HepG2 (cell line): ENCODE data around the gene MED9. TPM values are rescaled to one million over a fixed set of nuclear protein-coding genes. Genes with fewer than 3 reads are reported as not detected.

Experiments
- HHEX ChIP-seq: IDR thresholded peaks from 2 replicates; pipeline ENCODE4 v1.6.1; 2016; ENCODE audit warnings: control low read depth
- IRF2 ChIP-seq: IDR thresholded peaks from 2 replicates; pipeline ENCODE4 v1.6.1; 2018; ENCODE audit warnings: missing genetic modification reagents, missing compliant biosample characterization
- KAT2B ChIP-seq: fragments of 150-350 bp; IDR thresholded peaks from 2 replicates; pipeline ENCODE4 v1.6.1; 2014; ENCODE audit warnings: low read depth, low read length, borderline replicate concordance
- NFE2L2 ChIP-seq: fragments of 150-350 bp; IDR thresholded peaks from 2 replicates; pipeline ENCODE4 v1.6.1; 2014; ENCODE audit warnings: low read length
- SETDB1 ChIP-seq: sonication (generic); formaldehyde crosslinking; IDR thresholded peaks from 2 replicates; pipeline ENCODE4 v1.5.1; 2020; ENCODE audit warnings: missing genetic modification reagents, mild to moderate bottlenecking, borderline replicate concordance
- TIGD3 ChIP-seq: sonication (generic); formaldehyde crosslinking; IDR thresholded peaks from 2 replicates; pipeline ENCODE4 v1.5.1; 2020; ENCODE audit warnings: mild to moderate bottlenecking, missing genetic modification reagents, borderline replicate concordance
- ZBTB7B ChIP-seq: sonication (generic); formaldehyde crosslinking; IDR thresholded peaks from 2 replicates; pipeline ENCODE4 v1.4.0; 2020; ENCODE audit warnings: missing genetic modification reagents
- ZNF24 ChIP-seq: fragments of 450-650 bp; IDR thresholded peaks from 2 replicates; pipeline ENCODE4 v1.6.1; 2017; ENCODE audit warnings: antibody characterized with exemption, mild to moderate bottlenecking
- ZNF260 ChIP-seq: sonication (generic); formaldehyde crosslinking; IDR thresholded peaks from 2 replicates; pipeline ENCODE4 v1.4.0; 2020; ENCODE audit warnings: missing genetic modification reagents, low read depth, mild to moderate bottlenecking, borderline replicate concordance
- ZNF354B ChIP-seq: sonication (generic); formaldehyde crosslinking; IDR thresholded peaks from 2 replicates; pipeline ENCODE4 v1.8.0; 2022; ENCODE audit warnings: mild to moderate bottlenecking, missing genetic modification reagents
- ZNF570 ChIP-seq: sonication (generic); formaldehyde crosslinking; IDR thresholded peaks from 2 replicates; pipeline ENCODE4 v1.4.0; 2020; ENCODE audit warnings: mild to moderate bottlenecking, missing genetic modification reagents, borderline replicate concordance
- ZNF614 ChIP-seq: IDR thresholded peaks from 2 replicates; pipeline ENCODE4 v1.6.1; 2018; ENCODE audit warnings: missing biosample characterization, missing genetic modification reagents, inconsistent platforms, borderline replicate concordance
- ZSCAN22 ChIP-seq: sonication (generic); formaldehyde crosslinking; IDR thresholded peaks from 2 replicates; pipeline ENCODE4 v1.4.0; 2020; ENCODE audit warnings: mild to moderate bottlenecking, missing genetic modification reagents
- ZSCAN31 ChIP-seq: sonication (generic); formaldehyde crosslinking; IDR thresholded peaks from 2 replicates; pipeline ENCODE4 v1.5.0; 2020; ENCODE audit warnings: low read depth, mild to moderate bottlenecking, missing genetic modification reagents
- polyA plus RNA-seq, 8 experiments: library from polyadenylated mRNA; depleted of rRNA in 3 of 8; stranded (reverse) in 7 of 8; unstranded in 1 of 8; fragments of >200 nt; fragmentation: Illumina TruSeq in 4 of 8; extraction: Trizol in 4 of 8; gene quantifications; 2 replicates each; pipeline versions ENCODE4 v1.2.1 to v1.2.3, GENCODE V29; 2011 to 2016; ENCODE audit warnings: low read depth in 4 of 8, missing spikeins in 1 of 8, mixed read lengths in 1 of 8; ENCODE audit not compliant: insufficient read depth in 1 of 8
- total RNA-seq, 5 experiments: library from RNA; depleted of rRNA; stranded (reverse); fragments of >200 nt; fragmentation: Illumina TruSeq; extraction: Trizol; gene quantifications; 2 replicates each; pipeline ENCODE4 v1.2.3, GENCODE V29; 2016; ENCODE audit warnings: low read depth in 1 of 5
- TF ChIP-seq, protein P1 (sequence below): sonication (generic); formaldehyde crosslinking; IDR thresholded peaks from 2 replicates; pipeline ENCODE4 v1.5.1; 2020; ENCODE audit warnings: missing genetic modification reagents, mild to moderate bottlenecking, borderline replicate concordance
- TF ChIP-seq, protein P2 (sequence below): sonication (generic); formaldehyde crosslinking; IDR thresholded peaks from 2 replicates; pipeline ENCODE4 v1.8.0; 2022; ENCODE audit warnings: mild to moderate bottlenecking, missing genetic modification reagents
- TF ChIP-seq, protein P3 (sequence below): sonication (generic); formaldehyde crosslinking; IDR thresholded peaks from 2 replicates; pipeline ENCODE4 v1.4.0; 2020; ENCODE audit warnings: missing genetic modification reagents, borderline replicate concordance

MED9 gene
- total and polyA plus RNA-seq, 2 of the 13 experiments (the other 11 are each of a cell fraction or from before 2014, with no cell fraction given), result 11.9 to 15.1 TPM

GRCh38 chr17:17496189-17497064, 19.6 kb downstream of the MED9 start, which contains the start of gene RASD1 (continued):
- TF ChIP-seq IRF2 (CRISPR knock-in tag) (no peak; the same call in 1 of the 2 replicates), ZSCAN22 (CRISPR knock-in tag) (no peak), HHEX (CRISPR knock-in tag) (no peak), ZSCAN31 (CRISPR knock-in tag) (no peak), ZNF24 (no peak), KAT2B (no peak), TIGD3 (CRISPR knock-in tag) (no peak), ZBTB7B (CRISPR knock-in tag) (no peak), ZNF570 (CRISPR knock-in tag) (no peak), NFE2L2 (no peak), ZNF354B (no peak), ZNF614 (CRISPR knock-in tag) (no peak), SETDB1 (CRISPR knock-in tag) (no peak), ZNF260 (CRISPR knock-in tag) (no peak)
- TF ChIP-seq, protein P1, sequence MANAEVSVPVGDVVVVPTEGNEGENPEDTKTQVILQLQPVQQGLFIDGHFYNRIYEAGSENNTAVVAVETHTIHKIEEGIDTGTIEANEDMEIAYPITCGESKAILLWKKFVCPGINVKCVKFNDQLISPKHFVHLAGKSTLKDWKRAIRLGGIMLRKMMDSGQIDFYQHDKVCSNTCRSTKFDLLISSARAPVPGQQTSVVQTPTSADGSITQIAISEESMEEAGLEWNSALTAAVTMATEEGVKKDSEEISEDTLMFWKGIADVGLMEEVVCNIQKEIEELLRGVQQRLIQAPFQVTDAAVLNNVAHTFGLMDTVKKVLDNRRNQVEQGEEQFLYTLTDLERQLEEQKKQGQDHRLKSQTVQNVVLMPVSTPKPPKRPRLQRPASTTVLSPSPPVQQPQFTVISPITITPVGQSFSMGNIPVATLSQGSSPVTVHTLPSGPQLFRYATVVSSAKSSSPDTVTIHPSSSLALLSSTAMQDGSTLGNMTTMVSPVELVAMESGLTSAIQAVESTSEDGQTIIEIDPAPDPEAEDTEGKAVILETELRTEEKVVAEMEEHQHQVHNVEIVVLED (CRISPR knock-in tag), result peak; percentile 21; the same call in 1 of the 2 replicates
- TF ChIP-seq, protein P2, sequence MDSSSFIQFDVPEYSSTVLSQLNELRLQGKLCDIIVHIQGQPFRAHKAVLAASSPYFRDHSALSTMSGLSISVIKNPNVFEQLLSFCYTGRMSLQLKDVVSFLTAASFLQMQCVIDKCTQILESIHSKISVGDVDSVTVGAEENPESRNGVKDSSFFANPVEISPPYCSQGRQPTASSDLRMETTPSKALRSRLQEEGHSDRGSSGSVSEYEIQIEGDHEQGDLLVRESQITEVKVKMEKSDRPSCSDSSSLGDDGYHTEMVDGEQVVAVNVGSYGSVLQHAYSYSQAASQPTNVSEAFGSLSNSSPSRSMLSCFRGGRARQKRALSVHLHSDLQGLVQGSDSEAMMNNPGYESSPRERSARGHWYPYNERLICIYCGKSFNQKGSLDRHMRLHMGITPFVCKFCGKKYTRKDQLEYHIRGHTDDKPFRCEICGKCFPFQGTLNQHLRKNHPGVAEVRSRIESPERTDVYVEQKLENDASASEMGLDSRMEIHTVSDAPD (CRISPR knock-in tag), result no peak
- TF ChIP-seq, protein P3, sequence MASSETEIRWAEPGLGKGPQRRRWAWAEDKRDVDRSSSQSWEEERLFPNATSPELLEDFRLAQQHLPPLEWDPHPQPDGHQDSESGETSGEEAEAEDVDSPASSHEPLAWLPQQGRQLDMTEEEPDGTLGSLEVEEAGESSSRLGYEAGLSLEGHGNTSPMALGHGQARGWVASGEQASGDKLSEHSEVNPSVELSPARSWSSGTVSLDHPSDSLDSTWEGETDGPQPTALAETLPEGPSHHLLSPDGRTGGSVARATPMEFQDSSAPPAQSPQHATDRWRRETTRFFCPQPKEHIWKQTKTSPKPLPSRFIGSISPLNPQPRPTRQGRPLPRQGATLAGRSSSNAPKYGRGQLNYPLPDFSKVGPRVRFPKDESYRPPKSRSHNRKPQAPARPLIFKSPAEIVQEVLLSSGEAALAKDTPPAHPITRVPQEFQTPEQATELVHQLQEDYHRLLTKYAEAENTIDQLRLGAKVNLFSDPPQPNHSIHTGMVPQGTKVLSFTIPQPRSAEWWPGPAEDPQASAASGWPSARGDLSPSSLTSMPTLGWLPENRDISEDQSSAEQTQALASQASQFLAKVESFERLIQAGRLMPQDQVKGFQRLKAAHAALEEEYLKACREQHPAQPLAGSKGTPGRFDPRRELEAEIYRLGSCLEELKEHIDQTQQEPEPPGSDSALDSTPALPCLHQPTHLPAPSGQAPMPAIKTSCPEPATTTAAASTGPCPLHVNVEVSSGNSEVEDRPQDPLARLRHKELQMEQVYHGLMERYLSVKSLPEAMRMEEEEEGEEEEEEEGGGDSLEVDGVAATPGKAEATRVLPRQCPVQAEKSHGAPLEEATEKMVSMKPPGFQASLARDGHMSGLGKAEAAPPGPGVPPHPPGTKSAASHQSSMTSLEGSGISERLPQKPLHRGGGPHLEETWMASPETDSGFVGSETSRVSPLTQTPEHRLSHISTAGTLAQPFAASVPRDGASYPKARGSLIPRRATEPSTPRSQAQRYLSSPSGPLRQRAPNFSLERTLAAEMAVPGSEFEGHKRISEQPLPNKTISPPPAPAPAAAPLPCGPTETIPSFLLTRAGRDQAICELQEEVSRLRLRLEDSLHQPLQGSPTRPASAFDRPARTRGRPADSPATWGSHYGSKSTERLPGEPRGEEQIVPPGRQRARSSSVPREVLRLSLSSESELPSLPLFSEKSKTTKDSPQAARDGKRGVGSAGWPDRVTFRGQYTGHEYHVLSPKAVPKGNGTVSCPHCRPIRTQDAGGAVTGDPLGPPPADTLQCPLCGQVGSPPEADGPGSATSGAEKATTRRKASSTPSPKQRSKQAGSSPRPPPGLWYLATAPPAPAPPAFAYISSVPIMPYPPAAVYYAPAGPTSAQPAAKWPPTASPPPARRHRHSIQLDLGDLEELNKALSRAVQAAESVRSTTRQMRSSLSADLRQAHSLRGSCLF (CRISPR knock-in tag), result no peak
